Measurements from ENCODE around the gene TRIM16.
"Not testable (repeated sequence)": the region's sequence is repeated elsewhere in the genome, so short reads cannot be mapped to it uniquely, and the experiment has no call there.

DNA sequence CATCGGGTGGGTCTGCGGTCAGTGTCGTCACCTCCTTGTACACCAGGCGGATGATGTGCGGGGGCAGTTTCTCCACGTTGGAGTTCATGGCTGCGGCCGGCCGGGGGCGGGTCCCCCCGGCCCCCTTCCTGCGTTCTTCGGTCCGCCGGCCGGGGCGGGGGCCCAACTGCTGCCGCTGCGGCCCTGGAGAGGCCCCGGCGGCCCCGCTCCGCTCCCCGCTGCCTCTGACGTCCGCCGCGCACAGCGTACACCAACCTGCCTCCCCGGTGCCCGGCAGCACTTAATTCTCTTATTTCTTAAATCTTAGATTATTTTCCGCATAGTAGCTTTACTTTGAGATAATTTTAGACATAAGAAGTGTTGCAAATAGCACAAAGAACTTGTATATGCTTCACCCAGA is 20.7 kb upstream of the TRIM16 start:
- TF ChIP-seq, protein P1, sequence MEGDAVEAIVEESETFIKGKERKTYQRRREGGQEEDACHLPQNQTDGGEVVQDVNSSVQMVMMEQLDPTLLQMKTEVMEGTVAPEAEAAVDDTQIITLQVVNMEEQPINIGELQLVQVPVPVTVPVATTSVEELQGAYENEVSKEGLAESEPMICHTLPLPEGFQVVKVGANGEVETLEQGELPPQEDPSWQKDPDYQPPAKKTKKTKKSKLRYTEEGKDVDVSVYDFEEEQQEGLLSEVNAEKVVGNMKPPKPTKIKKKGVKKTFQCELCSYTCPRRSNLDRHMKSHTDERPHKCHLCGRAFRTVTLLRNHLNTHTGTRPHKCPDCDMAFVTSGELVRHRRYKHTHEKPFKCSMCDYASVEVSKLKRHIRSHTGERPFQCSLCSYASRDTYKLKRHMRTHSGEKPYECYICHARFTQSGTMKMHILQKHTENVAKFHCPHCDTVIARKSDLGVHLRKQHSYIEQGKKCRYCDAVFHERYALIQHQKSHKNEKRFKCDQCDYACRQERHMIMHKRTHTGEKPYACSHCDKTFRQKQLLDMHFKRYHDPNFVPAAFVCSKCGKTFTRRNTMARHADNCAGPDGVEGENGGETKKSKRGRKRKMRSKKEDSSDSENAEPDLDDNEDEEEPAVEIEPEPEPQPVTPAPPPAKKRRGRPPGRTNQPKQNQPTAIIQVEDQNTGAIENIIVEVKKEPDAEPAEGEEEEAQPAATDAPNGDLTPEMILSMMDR (IDR thresholded peaks at IDR 0.05; ENCODE audit: insufficient read depth, low read length, poor library complexity, severe bottlenecking) = not testable (repeated sequence)
- TF ChIP-seq EZH2phosphoT487 (conservative IDR thresholded peaks at IDR 0.05; ENCODE audit: low read length) = not testable (repeated sequence)

Data from SU-DHL-6 (cell line).